Trophoblast cell (in vitro differentiated cells and primary cell): ENCODE results near the gene CNN1.
A peak's percentile ranks its signal among the peaks of the same experiment; 100 is the strongest.

Experiments
- DNase-seq, 2 donors: peaks; one replicate each; pipeline ENCODE4 v3.0.0-alpha.2; 2016
- H2AFZ ChIP-seq: 2 replicates; pipeline ENCODE4 v1.6.1; 2013; ENCODE audit warnings: low read length, moderate library complexity, mild to moderate bottlenecking; ENCODE audit not compliant: insufficient read depth, poor library complexity
- H2AK5ac ChIP-seq: 2 replicates; pipeline ENCODE4 v1.6.1; 2013; ENCODE audit warnings: mild to moderate bottlenecking, low read length
- H2BK120ac ChIP-seq: 2 replicates; pipeline ENCODE4 v1.6.1; 2013; ENCODE audit warnings: low read length, mild to moderate bottlenecking, moderate library complexity; ENCODE audit not compliant: insufficient read depth, poor library complexity
- H2BK12ac ChIP-seq: 2 replicates; pipeline ENCODE4 v1.6.1; 2013; ENCODE audit warnings: mild to moderate bottlenecking, low read length, moderate library complexity
- H2BK5ac ChIP-seq: 2 replicates; pipeline ENCODE4 v1.6.1; 2013; ENCODE audit warnings: low read length, low read depth, moderate library complexity, mild to moderate bottlenecking; ENCODE audit not compliant: poor library complexity
- H3K14ac ChIP-seq: 2 replicates; pipeline ENCODE4 v1.6.1; 2013; ENCODE audit warnings: mild to moderate bottlenecking, low read length
- H3K18ac ChIP-seq: 2 replicates; pipeline ENCODE4 v1.6.1; 2013; ENCODE audit warnings: mild to moderate bottlenecking, low read length
- H3K23ac ChIP-seq: 2 replicates; pipeline ENCODE4 v1.6.1; 2013; ENCODE audit warnings: low read length
- H3K27ac ChIP-seq: 2 replicates; pipeline ENCODE4 v1.5.1; 2013; ENCODE audit warnings: low read depth, mild to moderate bottlenecking, inconsistent platforms, low read length, moderate library complexity
- H3K27me3 ChIP-seq: 2 replicates; pipeline ENCODE4 v1.6.1; 2013; ENCODE audit warnings: inconsistent platforms, mild to moderate bottlenecking, low read length, moderate library complexity; ENCODE audit not compliant: insufficient read depth
- H3K36me3 ChIP-seq, 2 experiments: 1 replicate in 1 of 2; 2 replicates in 1 of 2; pipeline ENCODE4 v1.6.1; 2013; ENCODE audit warnings: low read length in 2 of 2, mild to moderate bottlenecking in 2 of 2, moderate library complexity in 1 of 2; ENCODE audit not compliant: insufficient read depth in 2 of 2, control insufficient read depth in 1 of 2
- H3K4ac ChIP-seq: 2 replicates; pipeline ENCODE4 v1.6.1; 2013; ENCODE audit warnings: low read depth, mild to moderate bottlenecking, low read length, moderate library complexity
- H3K4me1 ChIP-seq, 2 experiments: 1 replicate in 1 of 2; 2 replicates in 1 of 2; pipeline ENCODE4 v1.6.1; 2013; ENCODE audit warnings: low read length in 2 of 2, mild to moderate bottlenecking in 2 of 2, moderate library complexity in 1 of 2; ENCODE audit not compliant: insufficient read depth in 2 of 2, control insufficient read depth in 1 of 2
- H3K4me2 ChIP-seq: 2 replicates; pipeline ENCODE4 v1.6.1; 2013; ENCODE audit warnings: inconsistent platforms, mild to moderate bottlenecking, low read length, moderate library complexity
- H3K4me3 ChIP-seq: 2 replicates; pipeline ENCODE4 v1.5.1; 2013; ENCODE audit warnings: mild to moderate bottlenecking, low read depth, low read length, inconsistent platforms
- H3K79me1 ChIP-seq: one replicate; pipeline ENCODE4 v1.6.1; 2013; ENCODE audit warnings: low read length
- H3K79me2 ChIP-seq: 2 replicates; pipeline ENCODE4 v1.6.1; 2013; ENCODE audit warnings: low read length, mild to moderate bottlenecking; ENCODE audit not compliant: control insufficient read depth, insufficient read depth, poor library complexity
- H3K9ac ChIP-seq: 2 replicates; pipeline ENCODE4 v1.6.1; 2013; ENCODE audit warnings: mild to moderate bottlenecking, low read length
- H3K9me3 ChIP-seq: 2 replicates; pipeline ENCODE4 v1.6.1; 2013; ENCODE audit warnings: low read depth, mild to moderate bottlenecking, control low read depth, inconsistent platforms, low read length; ENCODE audit not compliant: insufficient read depth
- H4K12ac ChIP-seq: 2 replicates; pipeline ENCODE4 v1.6.1; 2013; ENCODE audit warnings: low read depth, mild to moderate bottlenecking, low read length, moderate library complexity
- H4K8ac ChIP-seq: 2 replicates; pipeline ENCODE4 v1.6.1; 2013; ENCODE audit warnings: low read depth, mild to moderate bottlenecking, low read length, moderate library complexity
- H4K91ac ChIP-seq: one replicate; pipeline ENCODE4 v1.6.1; 2013; ENCODE audit warnings: low read depth, mild to moderate bottlenecking, low read length, moderate library complexity
- WGBS: extraction: QIAGEN DNeasy Blood & Tissue Kit; methylation state at CpG from one replicate; pipeline ENCODE4 v1.1.7; 2013; ENCODE audit warnings: missing lambda C conversion rate; ENCODE audit not compliant: insufficient read length, insufficient coverage; ENCODE audit errors: extremely low coverage; 5-methylcytosine and 5-hydroxymethylcytosine counted together

CNN1 gene

GRCh38 chr19:11519138-11519537, 19.5 kb upstream of the CNN1 start:
- Histone ChIP-seq H4K91ac (no peak overlapping the region), H3K14ac (no peak overlapping the region), H3K4ac (no peak overlapping the region), H2BK5ac (no peak overlapping the region), H3K79me2 (no peaks in the 10 kb centered on the region), H4K12ac (no peak overlapping the region), H3K79me1 (no peaks in the 10 kb centered on the region), H3K4me2 (no peak overlapping the region), H2BK12ac (no peak overlapping the region), H3K9ac (no peak overlapping the region), H2AFZ (no peak overlapping the region), H3K4me1 (no peaks in the 10 kb centered on the region), H3K27ac (no peak overlapping the region), H3K18ac (no peak overlapping the region), H3K9me3 (no peaks in the 10 kb centered on the region), H3K4me3 (no peak overlapping the region), H3K23ac (no peak overlapping the region), H2AK5ac (no peak overlapping the region), H3K27me3 (no peaks in the 10 kb centered on the region), H4K8ac (no peak overlapping the region), H3K36me3 (peaks cover 8 to 22% of the 10 kb centered on the region in 2 experiments), H2BK120ac (no peak overlapping the region)
- WGBS: no CpG with 5 or more reads among the region's 9 CpGs
- DNase-seq: no peak

GRCh38 chr19:11528551-11529341, 9.9 kb upstream of the CNN1 start, which contains the start of gene ECSIT:
Gene ECSIT (minus strand): TSS chr19:11529134. CDS start chr19:11519170, 9,964 bp downstream.
- H3K9me3 ChIP-seq: no peaks in the 10 kb centered on the region
- peaks cover 2% of the 10 kb centered on the region for H3K79me2 ChIP-seq
- peak within 1 kb of the TSS; percentile 86 for H3K4me2 ChIP-seq
- H4K12ac ChIP-seq: peak within 1 kb of the TSS; percentile 26
- H3K27me3 ChIP-seq: no peaks in the 10 kb centered on the region
- H2AFZ ChIP-seq: peak within 1 kb of the TSS; percentile 17
- H3K27ac ChIP-seq: peak within 1 kb of the TSS; percentile 87
- H3K9ac ChIP-seq: peak within 1 kb of the TSS; percentile 77
- H2BK12ac ChIP-seq: no peak within 1 kb of the TSS
- H3K4ac ChIP-seq: no peak within 1 kb of the TSS
- peaks cover 0 to 7% of the 10 kb centered on the region in 2 experiments for H3K4me1 ChIP-seq
- H4K8ac ChIP-seq: peak within 1 kb of the TSS; percentile 78
- peak within 1 kb of the TSS; percentile 12 for H3K18ac ChIP-seq
- peaks cover 5% of the 10 kb centered on the region for H3K79me1 ChIP-seq
- no peak within 1 kb of the TSS for H2AK5ac ChIP-seq
- H2BK120ac ChIP-seq: peak within 1 kb of the TSS; percentile 34
- WGBS: no CpG with 5 or more reads among the region's 47 CpGs
- peak within 1 kb of the TSS; percentile 25 for H3K14ac ChIP-seq
- peak; percentile 100 for DNase-seq
- peak within 1 kb of the TSS; percentile 38 for H2BK5ac ChIP-seq
- no peaks in the 10 kb centered on the region for H3K36me3 ChIP-seq
- H3K23ac ChIP-seq: no peak within 1 kb of the TSS
- H4K91ac ChIP-seq: peak within 1 kb of the TSS; percentile 56
- H3K4me3 ChIP-seq: peak within 1 kb of the TSS; percentile 91

GRCh38 chr19:11530432-11530831, 8.2 kb upstream of the CNN1 start:
- peaks cover 2% of the 10 kb centered on the region for H3K79me2 ChIP-seq
- H2BK5ac ChIP-seq: no peak overlapping the region

GRCh38 chr19:11534538-11534937, 4.1 kb upstream of the CNN1 start:
- Histone ChIP-seq H3K79me2 (peaks cover 12% of the 10 kb centered on the region), H4K12ac (no peak overlapping the region), H2BK12ac (no peak overlapping the region), H3K27me3 (no peaks in the 10 kb centered on the region), H3K27ac (no peak overlapping the region), H4K8ac (no peak overlapping the region), H3K4ac (no peak overlapping the region), H3K9ac (no peak overlapping the region), H2AFZ (no peak overlapping the region), H3K4me1 (peaks cover 11 to 15% of the 10 kb centered on the region in 2 experiments), H3K14ac (no peak overlapping the region), H3K36me3 (no peaks in the 10 kb centered on the region), H3K4me2 (no peak overlapping the region), H2BK120ac (no peak overlapping the region), H3K4me3 (no peak overlapping the region), H3K9me3 (no peaks in the 10 kb centered on the region), H2BK5ac (no peak overlapping the region), H4K91ac (no peak overlapping the region), H3K79me1 (peaks cover 19% of the 10 kb centered on the region), H2AK5ac (no peak overlapping the region), H3K18ac (no peak overlapping the region), H3K23ac (no peak overlapping the region)
- DNase-seq: no peak
- WGBS: no CpG with 5 or more reads among the region's 1 CpG

More at GRCh38 chr19:11530432-11530831, 8.2 kb upstream of the CNN1 start:
- no peak overlapping the region for H3K4me2 ChIP-seq
- no peak overlapping the region for H4K91ac ChIP-seq
- no peak overlapping the region for H2AK5ac ChIP-seq
- peaks cover 7% of the 10 kb centered on the region for H3K79me1 ChIP-seq
- H3K18ac ChIP-seq: no peak overlapping the region
- H3K4ac ChIP-seq: no peak overlapping the region
- H3K36me3 ChIP-seq: no peaks in the 10 kb centered on the region
- no peak overlapping the region for H3K23ac ChIP-seq
- H3K4me1 ChIP-seq: peaks cover 3 to 8% of the 10 kb centered on the region in 2 experiments
- no peak overlapping the region for H2AFZ ChIP-seq
- H2BK120ac ChIP-seq: no peak overlapping the region
- no peak overlapping the region for H3K9ac ChIP-seq
- no peak overlapping the region for H3K4me3 ChIP-seq
- no CpG with 5 or more reads among the region's 9 CpGs for WGBS
- no peak overlapping the region for H3K14ac ChIP-seq
- no peak overlapping the region for H4K8ac ChIP-seq
- no peak overlapping the region for H3K27ac ChIP-seq
- no peaks in the 10 kb centered on the region for H3K27me3 ChIP-seq
- no peak overlapping the region for H2BK12ac ChIP-seq
- no peaks in the 10 kb centered on the region for H3K9me3 ChIP-seq
- peak; percentile 92 to 97 for DNase-seq
- H4K12ac ChIP-seq: no peak overlapping the region
